IMR-90 (cell line): ENCODE data around the gene SSX2. TPM values are rescaled to one million over a fixed set of nuclear protein-coding genes. Genes with fewer than 3 reads are reported as not detected.
"Not testable (repeated sequence)": the region's sequence is repeated elsewhere in the genome, so short reads cannot be mapped to it uniquely, and the experiment has no call there.

Experiments used
- ATAC-seq: fragments of 200-7000 bp; cut with Tn5 transposase; 2 replicates; pipeline ENCODE4 v1.9.1; 2020; ENCODE audit warnings: low read depth, mild to moderate bottlenecking, moderate library complexity
- BruUV-seq: library from RNA; stranded (reverse); fragments of 400-500 nt; replicated peaks from 2 replicates; lab custom pipeline; 2021; lab: Mats Ljungman, UMichigan
- CTCF ChIA-PET: fragments of 300-600 bp; formaldehyde crosslinking; extraction: SDS; loops from one replicate; lab custom pipeline; 2021; ENCODE audit warnings: antibody characterized with exemption; lab: Yijun Ruan, JAX
- POLR2A ChIA-PET: fragments of 300-600 bp; sonication (Branson Sonifier 250); formaldehyde crosslinking; loops from one replicate; lab custom pipeline; 2022; ENCODE audit warnings: antibody characterized with exemption; ENCODE audit not compliant: unreplicated experiment; lab: Charles Lee
- DNase-seq: peaks from one replicate; pipeline ENCODE4 v3.0.0; 2013
- H2AFZ ChIP-seq: replicated peaks from 2 replicates; pipeline ENCODE3; 2013; ENCODE audit warnings: low read length, mild to moderate bottlenecking; ENCODE audit not compliant: poor library complexity
- H2AK5ac ChIP-seq: 2 replicates; pipeline ENCODE4 v1.6.1; 2013; ENCODE audit warnings: low read depth, low read length, inconsistent platforms
- H2AK9ac ChIP-seq: replicated peaks from 2 replicates; pipeline ENCODE3; 2013; ENCODE audit warnings: mild to moderate bottlenecking, low read depth, low read length, moderate library complexity; ENCODE audit not compliant: poor library complexity
- H2BK120ac ChIP-seq: 2 replicates; pipeline ENCODE4 v1.6.1; 2013; ENCODE audit warnings: low read depth, low read length, inconsistent platforms
- H2BK15ac ChIP-seq: 3 replicates; pipeline ENCODE4 v1.6.1; 2013; ENCODE audit warnings: low read depth, low read length, inconsistent platforms
- H2BK20ac ChIP-seq: 2 replicates; pipeline ENCODE4 v1.6.1; 2013; ENCODE audit warnings: low read depth, mild to moderate bottlenecking, inconsistent platforms, low read length, moderate library complexity
- H2BK5ac ChIP-seq: 2 replicates; pipeline ENCODE4 v1.6.1; 2013; ENCODE audit warnings: mild to moderate bottlenecking, low read depth, low read length, inconsistent platforms; ENCODE audit not compliant: poor library complexity, severe bottlenecking
- H3K14ac ChIP-seq: replicated peaks from 2 replicates; pipeline ENCODE4 v1.6.1; 2013; ENCODE audit warnings: low read depth, low read length, inconsistent platforms
- H3K18ac ChIP-seq: 2 replicates; pipeline ENCODE4 v1.6.1; 2013; ENCODE audit warnings: low read depth, low read length, control low read depth
- H3K23ac ChIP-seq: 2 replicates; pipeline ENCODE4 v1.6.1; 2013; ENCODE audit warnings: low read depth, low read length, inconsistent platforms
- H3K27ac ChIP-seq: 2 replicates; pipeline ENCODE4 v1.5.1; 2013; ENCODE audit warnings: mild to moderate bottlenecking, control low read depth, low read length; ENCODE audit not compliant: insufficient read depth
- H3K27me3 ChIP-seq: 2 replicates; pipeline ENCODE4 v1.6.1; 2013; ENCODE audit warnings: low read length; ENCODE audit not compliant: control insufficient read depth, insufficient read depth
- H3K36me3 ChIP-seq: 2 replicates; pipeline ENCODE4 v1.6.1; 2013; ENCODE audit warnings: low read length, mixed read lengths; ENCODE audit not compliant: control insufficient read depth, insufficient read depth
- H3K4ac ChIP-seq: 2 replicates; pipeline ENCODE4 v1.6.1; 2013; ENCODE audit warnings: low read depth, low read length, inconsistent platforms
- H3K4me1 ChIP-seq: 2 replicates; pipeline ENCODE4 v1.6.1; 2013; ENCODE audit warnings: low read length, mixed read lengths; ENCODE audit not compliant: control insufficient read depth, insufficient read depth
- H3K4me2 ChIP-seq: 2 replicates; pipeline ENCODE4 v1.6.1; 2013; ENCODE audit warnings: low read depth, mild to moderate bottlenecking, control low read depth, low read length, moderate library complexity
- H3K4me3 ChIP-seq: 2 replicates; pipeline ENCODE4 v1.5.1; 2013; ENCODE audit warnings: low read depth, mild to moderate bottlenecking, control low read depth, low read length, moderate library complexity; ENCODE audit not compliant: insufficient read depth
- H3K56ac ChIP-seq: 2 replicates; pipeline ENCODE4 v1.6.1; 2013; ENCODE audit warnings: low read length, inconsistent platforms; ENCODE audit not compliant: insufficient read depth; ENCODE audit errors: extremely low read depth
- H3K79me1 ChIP-seq, 2 experiments: 2 replicates each; pipeline ENCODE4 v1.6.1; 2013; ENCODE audit warnings: low read length in 2 of 2, inconsistent platforms in 1 of 2, low read depth in 1 of 2
- H3K9ac ChIP-seq: 2 replicates; pipeline ENCODE4 v1.6.1; 2013; ENCODE audit warnings: low read depth, low read length, control low read depth
- H3K9me1 ChIP-seq: 2 replicates; pipeline ENCODE4 v1.6.1; 2013; ENCODE audit warnings: low read length, inconsistent platforms; ENCODE audit not compliant: insufficient read depth
- H3K9me3 ChIP-seq: 2 replicates; pipeline ENCODE4 v1.6.1; 2013; ENCODE audit warnings: low read length; ENCODE audit not compliant: control insufficient read depth, insufficient read depth
- H4K20me1 ChIP-seq: 2 replicates; pipeline ENCODE4 v1.6.1; 2013; ENCODE audit warnings: low read length, inconsistent platforms; ENCODE audit not compliant: insufficient read depth
- H4K5ac ChIP-seq: 2 replicates; pipeline ENCODE4 v1.6.1; 2013; ENCODE audit warnings: mild to moderate bottlenecking, low read depth, low read length, control low read depth
- H4K8ac ChIP-seq, 2 experiments: 2 replicates each; pipeline ENCODE4 v1.6.1; 2013; ENCODE audit warnings: low read depth in 2 of 2, low read length in 2 of 2, control low read depth in 1 of 2, inconsistent platforms in 1 of 2
- H4K91ac ChIP-seq: 2 replicates; pipeline ENCODE4 v1.6.1; 2013; ENCODE audit warnings: low read depth, low read length, inconsistent platforms; ENCODE audit not compliant: insufficient read depth
- WGBS, 2 experiments: methylation state at CpG; one replicate each; pipeline versions ENCODE4 v1.1.5 to v1.1.7; 2013; ENCODE audit warnings: missing lambda C conversion rate in 2 of 2; ENCODE audit not compliant: insufficient read length in 1 of 2; ENCODE audit errors: extremely low coverage in 2 of 2; 5-methylcytosine and 5-hydroxymethylcytosine counted together
- dilution Hi-C: fragments of 300-500 bp; cut with HindIII; formaldehyde crosslinking; loops from one replicate; pipeline ENCODE4 v1.14.3; 2018; ENCODE audit warnings: low sequenced_read_pairs; ENCODE audit not compliant: unreplicated experiment
- in situ Hi-C: fragments of 300-500 bp; cut with MboI; formaldehyde crosslinking; loops from 3 replicates; pipeline ENCODE4 v1.14.3; 2019; ENCODE audit warnings: low sequenced_read_pairs, inconsistent platforms, mixed read lengths
- intact Hi-C: fragments of 100-400 bp; cut with micrococcal nuclease; formaldehyde crosslinking; loops from 2 replicates; pipeline ENCODE4 v1.10.0; 2022
- microRNA-seq, 2 experiments: library from miRNA; stranded (forward) in 1 of 2; unstranded in 1 of 2; fragments of 10-50 nt in 1 of 2; fragments of <30 nt in 1 of 2; gene quantifications in 1 of 2; microRNA quantifications in 1 of 2; one replicate each; pipeline versions ENCODE3 to v1.1.0; 2013 to 2020; ENCODE audit not compliant: insufficient read depth in 1 of 2, insufficient read length in 1 of 2, unreplicated experiment in 1 of 2
- polyA plus RNA-seq, 3 experiments: library from polyadenylated mRNA; depleted of rRNA; stranded (reverse); fragments of >200 nt; gene quantifications; 2 replicates each; pipeline ENCODE4 v1.2.3, GENCODE V29; 2012; ENCODE audit warnings: low replicate concordance in 1 of 3
- small RNA-seq, 5 experiments: library from RNA; depleted of rRNA; stranded (forward); fragments of <200 nt; gene quantifications; one replicate each; pipeline ENCODE3, GENCODE V24; 2012
- total RNA-seq: library from RNA; depleted of rRNA; stranded (reverse); fragments of >200 nt; gene quantifications from 2 replicates; pipeline ENCODE4 v1.2.3, GENCODE V29; 2012; rRNA removed

The SSX2 gene
- total and polyA plus RNA-seq, 2 of the 4 experiments (the other 2 are of a cell fraction): not detected

DNA sequence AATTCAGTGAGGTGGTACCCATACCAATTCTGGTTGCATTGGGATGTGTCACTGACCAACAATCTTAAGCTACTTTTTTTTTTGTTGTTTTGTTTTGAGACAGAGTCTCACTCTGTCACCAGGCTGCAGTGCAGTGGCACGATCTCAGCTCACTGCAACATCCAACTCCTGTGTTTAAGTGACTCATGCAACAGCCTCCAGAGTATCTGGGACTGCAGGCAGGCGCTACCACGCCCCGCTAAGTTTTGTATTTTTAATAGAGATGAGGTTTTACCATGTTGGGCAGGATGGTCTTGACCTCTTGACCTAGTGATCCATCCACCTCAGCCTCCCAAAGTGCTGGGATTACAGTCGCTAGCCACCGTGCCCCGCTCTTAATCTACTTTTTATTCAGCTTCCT lies 58.0 kb downstream of the SSX2 start:
- POLR2A ChIA-PET, H3K27me3 ChIP-seq, H3K36me3 ChIP-seq, H3K9me3 ChIP-seq, H2AFZ ChIP-seq, H3K4ac ChIP-seq, H2AK9ac ChIP-seq, H3K4me2 ChIP-seq, H4K8ac ChIP-seq, H3K27ac ChIP-seq, H3K56ac ChIP-seq, H3K23ac ChIP-seq, H4K91ac ChIP-seq, H3K9me1 ChIP-seq, H2BK20ac ChIP-seq, DNase-seq, BruUV-seq, H4K20me1 ChIP-seq, H2BK15ac ChIP-seq, H3K4me1 ChIP-seq, ATAC-seq, H3K79me1 ChIP-seq, H3K4me3 ChIP-seq, H2BK5ac ChIP-seq, H2AK5ac ChIP-seq, in situ Hi-C loops, H2BK120ac ChIP-seq, CTCF ChIA-PET, intact Hi-C loops, H3K14ac ChIP-seq, dilution Hi-C loops, H3K18ac ChIP-seq, H4K5ac ChIP-seq, H3K9ac ChIP-seq: not testable (repeated sequence)
- WGBS, 2 experiments: no CpG with 5 or more reads among the region's 7 CpGs

Small RNA genes lying within 50 kb of the gene (microRNA-seq; reads per million reads assigned to microRNA genes)
- gene AC244505.3 (ENCODE audit: insufficient read depth, insufficient read length): not detected
- gene AC244505.5 (ENCODE audit: insufficient read depth, insufficient read length): not detected
- not detected for gene AL450023.3 (ENCODE audit: insufficient read depth, insufficient read length)
- gene RNA5SP504 (ENCODE audit: insufficient read depth, insufficient read length): not detected

Small RNA genes lying within 50 kb of the gene (small RNA-seq; reads per million reads assigned to genes)
- gene AC244505.3 (0 reads per million in 5 experiments), gene AC244505.5 (0 reads per million in 5 experiments), gene AL450023.3 (0 reads per million in 5 experiments), gene RNA5SP504 (0 reads per million in 5 experiments)

Other genes starting within 250 kb of the SSX2 start
- gene XAGE1A, start 211.4 kb downstream of the SSX2 start, total RNA-seq: not detected in 2 replicates
- not detected in 2 replicates for gene XAGE1A, start 211.4 kb downstream of the SSX2 start, polyA plus RNA-seq (2012; rRNA removed)
- not detected in 2 replicates for gene XAGE1B, start 190.1 kb downstream of the SSX2 start, total RNA-seq
- not detected in 2 replicates for gene XAGE1B, start 190.1 kb downstream of the SSX2 start, polyA plus RNA-seq (2012; rRNA removed)
- gene SSX7, start 52.3 kb downstream of the SSX2 start, total RNA-seq: not detected in 2 replicates
- gene SSX7, start 52.3 kb downstream of the SSX2 start, polyA plus RNA-seq (2012; rRNA removed): not detected in 2 replicates
- not detected in 2 replicates for gene SSX2B, start 44.1 kb upstream of the SSX2 start, total RNA-seq
- not detected in 2 replicates for gene SSX2B, start 44.1 kb upstream of the SSX2 start, polyA plus RNA-seq (2012; rRNA removed)
- not detected in 2 replicates for gene SPANXN5, start 90.2 kb upstream of the SSX2 start, total RNA-seq
- gene SPANXN5, start 90.2 kb upstream of the SSX2 start, polyA plus RNA-seq (2012; rRNA removed): not detected in 2 replicates
- not detected in 2 replicates for gene XAGE5, start 104.1 kb upstream of the SSX2 start, total RNA-seq
- not detected in 2 replicates for gene XAGE5, start 104.1 kb upstream of the SSX2 start, polyA plus RNA-seq (2012; rRNA removed)
- not detected in 2 replicates for gene XAGE3, start 160.9 kb upstream of the SSX2 start, total RNA-seq
- gene XAGE3, start 160.9 kb upstream of the SSX2 start, polyA plus RNA-seq (2012; rRNA removed): not detected in 2 replicates
- gene FAM156B, start 190.2 kb upstream of the SSX2 start, total RNA-seq: 15.6 and 17.9 TPM in 2 replicates
- gene FAM156B, start 190.2 kb upstream of the SSX2 start, polyA plus RNA-seq (2012; rRNA removed): 44.0 and 52.4 TPM in 2 replicates